ENCODE results near the gene CCDC28A.

DNA sequence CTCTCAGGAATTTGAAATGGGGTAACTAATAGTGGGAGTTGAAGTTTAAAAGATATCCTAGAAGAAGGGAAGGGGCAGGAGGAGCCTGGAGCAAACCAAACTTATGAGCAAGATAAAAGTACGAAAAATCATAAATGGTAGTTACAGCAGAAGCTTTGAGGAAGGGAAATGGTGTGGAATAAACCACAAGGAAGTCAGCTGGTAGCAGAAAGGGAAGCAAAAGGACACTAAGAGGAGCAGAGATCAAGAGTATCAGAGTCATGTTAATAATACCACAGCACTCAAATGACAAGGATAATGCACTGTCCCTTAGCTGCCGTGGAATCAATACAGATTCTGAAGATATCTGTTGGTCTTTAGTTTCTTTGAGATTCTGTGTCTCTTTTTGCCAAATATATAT, 44.9 kb upstream of the CCDC28A start:
- TF ChIP-seq, protein P1, sequence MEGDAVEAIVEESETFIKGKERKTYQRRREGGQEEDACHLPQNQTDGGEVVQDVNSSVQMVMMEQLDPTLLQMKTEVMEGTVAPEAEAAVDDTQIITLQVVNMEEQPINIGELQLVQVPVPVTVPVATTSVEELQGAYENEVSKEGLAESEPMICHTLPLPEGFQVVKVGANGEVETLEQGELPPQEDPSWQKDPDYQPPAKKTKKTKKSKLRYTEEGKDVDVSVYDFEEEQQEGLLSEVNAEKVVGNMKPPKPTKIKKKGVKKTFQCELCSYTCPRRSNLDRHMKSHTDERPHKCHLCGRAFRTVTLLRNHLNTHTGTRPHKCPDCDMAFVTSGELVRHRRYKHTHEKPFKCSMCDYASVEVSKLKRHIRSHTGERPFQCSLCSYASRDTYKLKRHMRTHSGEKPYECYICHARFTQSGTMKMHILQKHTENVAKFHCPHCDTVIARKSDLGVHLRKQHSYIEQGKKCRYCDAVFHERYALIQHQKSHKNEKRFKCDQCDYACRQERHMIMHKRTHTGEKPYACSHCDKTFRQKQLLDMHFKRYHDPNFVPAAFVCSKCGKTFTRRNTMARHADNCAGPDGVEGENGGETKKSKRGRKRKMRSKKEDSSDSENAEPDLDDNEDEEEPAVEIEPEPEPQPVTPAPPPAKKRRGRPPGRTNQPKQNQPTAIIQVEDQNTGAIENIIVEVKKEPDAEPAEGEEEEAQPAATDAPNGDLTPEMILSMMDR (conservative IDR thresholded peaks at IDR 0.05): no peak
- TF ChIP-seq EZH2 (IDR thresholded peaks at IDR 0.05; ENCODE audit: low read depth): no peak

All from PC-9 (cell line).